GM21529 (cell line): ENCODE measurements around the gene TMEM61.
"Not testable (repeated sequence)": the region's sequence is repeated elsewhere in the genome, so short reads cannot be mapped to it uniquely, and the experiment has no call there.

ENCODE experiments used
- ATAC-seq: cut with Tn5 transposase; IDR thresholded peaks from one replicate; pipeline ENCODE4 v1.9.1; 2021; ENCODE audit not compliant: unreplicated experiment

Gene TMEM61

GRCh38 chr1:54959241-54959640, 21.2 kb upstream of the TMEM61 start:
- no peak for ATAC-seq

- no peak for ATAC-seq
These were observed 17.6 kb upstream of the TMEM61 start for GRCh38 chr1:54962612-54963395.

- not testable (repeated sequence) for ATAC-seq
These were observed 16.6 kb upstream of the TMEM61 start for GRCh38 chr1:54963829-54964228.

- ATAC-seq: peak; percentile 83
These were observed 14.6 kb upstream of the TMEM61 start for GRCh38 chr1:54965624-54966340.

GRCh38 chr1:54967372-54967771, 13.1 kb upstream of the TMEM61 start:
- no peak for ATAC-seq

GRCh38 chr1:54968551-54968950, 11.9 kb upstream of the TMEM61 start:
- no peak for ATAC-seq

- no peak for ATAC-seq
These were observed 10.5 kb upstream of the TMEM61 start for GRCh38 chr1:54969879-54970278.

- no peak for ATAC-seq
These were observed 9.5 kb upstream of the TMEM61 start for GRCh38 chr1:54970901-54971300.

GRCh38 chr1:54971317-54971791, 9.1 kb upstream of the TMEM61 start:
- ATAC-seq: peak; percentile 92

- ATAC-seq: no peak
These were observed 8.0 kb upstream of the TMEM61 start for GRCh38 chr1:54972436-54972835.

GRCh38 chr1:54973205-54973921, 7.1 kb upstream of the TMEM61 start:
- no peak for ATAC-seq

- ATAC-seq: no peak
These were observed 4.9 kb upstream of the TMEM61 start for GRCh38 chr1:54975356-54976108.

- ATAC-seq: no peak
These were observed 3.7 kb upstream of the TMEM61 start for GRCh38 chr1:54976747-54977146.

GRCh38 chr1:54977533-54978297, 2.7 kb upstream of the TMEM61 start:
- no peak for ATAC-seq

- ATAC-seq: no peak
These were observed 1.7 kb upstream of the TMEM61 start for GRCh38 chr1:54978528-54979326.

- no peak for ATAC-seq
These were observed 1.0 kb upstream of the TMEM61 start for GRCh38 chr1:54979327-54979891.

GRCh38 chr1:54980046-54980527, 341 bp upstream of the TMEM61 start:
- ATAC-seq: no peak

GRCh38 chr1:54981466-54981865, 1.0 kb downstream of the TMEM61 start:
- ATAC-seq: no peak

GRCh38 chr1:54982739-54983138, 2.3 kb downstream of the TMEM61 start:
- no peak for ATAC-seq
